ENCODE results near the gene SLC9B2.

The SLC9B2 gene

DNA sequence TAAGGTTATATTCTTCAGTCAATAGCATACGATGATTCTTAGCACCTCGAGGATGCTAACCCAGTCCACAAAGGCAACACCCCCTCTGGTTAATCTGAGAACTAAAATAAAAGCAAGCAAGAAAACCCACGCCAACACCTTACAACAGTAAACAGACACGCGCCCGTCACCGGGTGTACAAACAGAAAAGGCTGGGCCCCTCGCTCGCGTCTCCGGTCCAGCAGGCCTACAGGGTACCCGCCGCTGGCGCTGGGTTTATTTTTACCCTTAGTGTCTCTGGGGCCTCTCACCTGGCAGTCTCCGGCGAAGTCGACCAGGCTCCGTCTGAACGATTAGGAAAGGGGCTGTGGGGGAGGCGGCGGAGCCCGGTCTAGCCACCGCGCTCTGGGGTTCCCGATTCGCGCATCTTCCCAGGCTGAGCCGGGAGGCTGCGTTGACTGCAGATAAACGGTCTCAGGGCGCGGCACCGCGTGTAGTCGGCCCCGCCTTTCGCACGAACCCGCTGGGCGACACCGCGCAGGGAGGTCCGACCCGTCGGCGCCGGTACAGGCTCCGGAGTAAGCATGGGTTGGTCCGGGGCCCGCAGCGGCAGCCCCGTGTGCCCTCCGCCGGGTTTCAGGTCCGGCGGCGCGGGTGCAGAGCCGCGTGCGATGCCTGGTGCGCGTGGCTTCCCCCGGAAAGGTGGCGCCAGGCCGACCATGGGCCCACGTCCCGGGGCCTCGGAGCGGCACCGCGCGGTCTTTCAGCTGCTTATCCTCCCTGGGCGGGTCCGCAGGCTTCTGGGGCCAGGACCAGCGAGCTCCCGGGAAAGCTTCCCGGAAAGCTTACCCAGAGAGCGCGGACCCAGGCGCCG, 441 bp downstream of the SLC9B2 start:
- DNase-seq (ENCODE audit: low read depth) = peak; percentile 55

DNA sequence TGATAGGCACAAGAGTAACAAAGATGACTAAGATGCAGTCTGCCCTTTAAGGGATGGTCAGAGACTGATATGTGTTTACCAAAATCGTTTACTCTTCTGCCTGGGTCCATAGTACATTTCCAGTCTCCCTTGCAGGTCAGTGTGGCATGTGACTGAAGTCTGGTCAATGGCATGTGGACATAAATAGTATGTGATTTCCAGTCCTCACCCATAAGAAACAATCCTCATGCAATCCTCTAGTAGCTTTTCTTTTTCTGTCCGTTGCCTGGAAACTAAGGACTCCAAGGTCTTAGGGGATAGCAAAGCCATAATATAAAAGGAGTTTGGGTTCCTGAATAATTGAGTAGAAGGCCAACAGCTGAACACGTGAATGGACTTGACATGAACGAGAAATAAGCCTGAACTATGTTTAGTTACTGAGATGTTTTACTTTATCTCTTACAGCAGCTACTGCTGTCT, 1.1 kb downstream of the SLC9B2 start:
- no peak for DNase-seq (ENCODE audit: low read depth)

DNA sequence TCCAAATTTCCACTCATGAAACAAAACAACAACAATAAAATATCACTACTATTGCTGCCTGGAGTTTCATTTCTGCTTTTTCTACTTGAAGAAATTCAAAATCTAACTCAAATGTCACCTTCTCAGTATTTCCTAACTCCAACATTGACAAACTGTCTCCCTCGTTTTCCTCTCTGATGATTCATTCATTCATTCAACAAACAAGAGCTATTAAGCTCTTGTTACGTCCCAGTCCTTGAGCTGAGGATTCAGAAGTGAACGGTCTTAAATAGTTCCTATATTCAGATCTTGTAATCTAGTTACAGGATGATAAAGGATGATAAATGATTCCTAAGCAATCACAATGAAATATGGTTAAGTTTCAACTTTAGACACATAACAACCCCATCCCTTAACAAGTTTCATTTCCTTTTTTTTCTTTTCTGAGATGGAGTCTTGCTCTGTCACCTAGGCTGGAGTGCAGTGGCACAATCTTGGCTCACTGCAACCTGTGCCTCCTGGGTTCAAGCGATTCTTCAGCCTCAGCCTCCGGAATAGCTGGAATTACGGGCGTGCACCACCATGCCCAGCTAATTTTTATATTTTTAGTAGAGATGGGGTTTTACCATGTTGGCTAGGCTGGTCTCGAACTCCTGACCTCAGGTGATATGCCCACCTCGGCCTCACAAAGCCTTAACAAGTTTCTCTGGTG, 1.7 kb downstream of the SLC9B2 start:
- no peak for DNase-seq (ENCODE audit: low read depth)

DNA sequence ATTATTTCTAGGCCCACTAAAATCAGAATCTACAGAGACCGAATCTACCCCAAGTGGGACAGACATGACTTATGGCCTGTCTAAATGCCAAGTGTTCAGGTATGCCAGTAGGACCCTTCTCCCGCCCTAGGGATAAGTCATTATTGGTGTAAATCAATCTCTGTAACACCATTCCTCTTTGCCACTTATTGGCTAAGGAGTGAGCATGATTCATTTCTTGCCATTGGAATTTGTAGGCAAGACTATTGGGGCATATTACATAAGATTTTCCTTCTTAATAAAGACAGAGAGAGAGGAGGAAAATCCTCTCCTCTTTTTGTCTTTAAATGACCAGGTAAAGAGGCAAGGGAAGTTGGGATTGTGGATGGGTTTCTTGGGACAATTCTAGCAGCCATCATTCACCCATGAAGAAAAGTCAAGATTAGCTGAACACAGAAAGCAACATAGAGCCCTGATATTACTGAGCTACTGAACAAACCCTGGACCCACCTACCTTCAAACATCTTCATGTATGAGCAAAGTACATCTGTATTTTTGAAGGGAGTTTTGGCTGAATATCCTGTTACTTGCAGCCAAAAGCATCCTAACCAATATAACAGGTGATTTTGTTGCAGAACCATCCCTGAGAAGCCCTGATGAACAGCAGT, 2.6 kb downstream of the SLC9B2 start:
- DNase-seq (ENCODE audit: low read depth) = no peak

DNA sequence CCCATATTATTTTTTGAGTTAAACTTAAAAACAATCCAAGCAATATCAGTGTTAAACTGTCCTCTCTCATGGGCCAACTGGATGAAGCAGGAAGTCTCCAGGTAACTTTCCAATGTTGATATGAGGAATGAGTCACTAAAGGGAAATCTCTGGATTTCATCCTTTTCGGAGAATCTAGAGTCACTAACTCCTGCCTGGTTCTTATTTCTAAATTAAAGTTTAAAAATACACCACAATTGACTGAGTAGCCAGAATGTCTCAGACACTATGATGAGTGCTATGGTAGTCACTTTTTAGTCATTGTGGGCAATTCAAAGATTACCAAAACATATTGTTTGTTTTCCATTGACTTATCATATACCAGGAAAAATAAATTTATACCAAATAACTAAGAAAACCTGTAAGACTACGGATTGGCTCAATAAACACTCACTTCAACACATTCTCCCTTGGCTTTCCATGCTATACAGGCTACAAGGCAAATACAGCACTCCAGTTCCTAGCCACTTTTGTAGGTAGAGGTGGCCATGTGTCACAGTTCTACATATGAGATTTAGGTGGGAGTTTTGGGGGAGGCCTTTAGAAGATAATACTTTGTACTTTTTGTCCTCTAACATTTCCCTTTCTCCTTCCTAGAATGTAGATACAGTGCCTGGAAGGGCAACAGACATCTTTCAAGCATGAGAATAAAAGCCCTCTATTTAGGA, 8.6 kb downstream of the SLC9B2 start:
- DNase-seq (ENCODE audit: low read depth) = no peak

DNA sequence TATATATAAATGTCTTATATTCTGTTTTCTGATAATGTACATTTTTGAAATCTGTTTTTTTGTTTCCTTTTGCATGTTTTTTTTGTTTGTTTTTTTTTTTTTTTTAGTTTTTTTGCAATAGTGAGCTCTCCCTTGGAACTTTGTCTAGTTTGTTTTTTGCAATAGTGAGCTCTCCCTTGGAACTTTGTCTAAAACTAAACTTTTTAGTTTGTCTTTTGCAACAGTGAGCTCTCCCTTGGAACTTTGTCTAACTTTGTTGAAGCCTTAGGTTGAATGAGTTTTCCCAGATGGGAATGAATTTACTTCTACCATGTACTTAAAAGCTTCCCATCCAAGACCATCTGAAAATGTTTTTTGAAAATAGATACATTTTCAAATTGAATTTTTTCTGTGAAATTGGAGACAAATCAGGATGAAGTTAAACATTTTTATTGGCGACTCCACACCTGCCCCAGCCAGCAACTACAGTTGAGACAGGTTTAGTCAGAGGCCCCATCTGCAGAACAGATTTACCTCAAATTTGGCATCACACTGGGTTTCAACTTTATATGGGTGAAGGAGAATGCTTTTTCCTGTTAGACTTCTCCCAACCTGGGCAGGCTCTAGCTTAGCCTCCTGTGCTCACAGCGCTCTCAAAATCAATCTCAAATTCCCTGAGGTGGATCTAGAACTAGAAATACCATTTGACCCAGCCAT, 16.0 kb downstream of the SLC9B2 start:
- no peak for DNase-seq (ENCODE audit: low read depth)

DNA sequence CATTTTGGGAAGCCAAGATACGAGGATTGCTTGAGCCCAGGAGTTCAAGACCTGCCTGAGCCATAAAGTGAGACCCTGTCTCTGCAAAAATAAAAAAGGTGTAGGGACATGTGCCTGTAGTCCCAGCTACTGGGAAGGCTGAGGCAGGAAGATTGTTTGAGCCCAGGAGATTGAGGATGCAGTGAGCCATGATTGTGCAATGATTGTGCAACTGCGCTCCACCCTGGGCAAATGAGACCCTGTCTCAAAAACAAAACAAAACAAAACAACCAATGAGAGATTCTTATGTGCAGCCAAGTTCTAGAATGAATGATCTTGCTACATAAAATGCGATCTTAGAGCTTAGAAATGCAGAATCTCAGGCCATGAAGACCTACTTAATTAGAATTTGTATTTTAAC, 22.5 kb downstream of the SLC9B2 start:
- DNase-seq (ENCODE audit: low read depth) = no peak

DNA sequence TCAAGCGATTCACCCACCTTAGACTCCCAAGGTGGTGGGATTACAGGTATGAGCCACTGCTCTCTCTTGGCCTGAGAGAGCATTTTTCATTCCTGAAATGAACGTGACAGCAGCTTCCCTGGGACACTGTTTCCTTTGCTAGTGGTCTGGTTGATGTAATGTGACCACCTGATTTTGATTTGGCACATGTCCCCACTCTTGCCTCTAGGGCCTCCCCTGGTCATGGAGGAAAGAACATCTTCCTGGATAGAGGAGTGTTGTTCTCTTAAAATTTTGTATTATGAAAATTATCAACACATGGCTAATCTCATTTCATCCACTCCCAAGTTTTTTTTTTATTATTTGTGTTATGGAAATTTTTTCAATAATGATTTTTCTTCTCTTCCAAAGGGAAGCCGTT, 23.8 kb downstream of the SLC9B2 start:
- no peak for DNase-seq (ENCODE audit: low read depth)

DNA sequence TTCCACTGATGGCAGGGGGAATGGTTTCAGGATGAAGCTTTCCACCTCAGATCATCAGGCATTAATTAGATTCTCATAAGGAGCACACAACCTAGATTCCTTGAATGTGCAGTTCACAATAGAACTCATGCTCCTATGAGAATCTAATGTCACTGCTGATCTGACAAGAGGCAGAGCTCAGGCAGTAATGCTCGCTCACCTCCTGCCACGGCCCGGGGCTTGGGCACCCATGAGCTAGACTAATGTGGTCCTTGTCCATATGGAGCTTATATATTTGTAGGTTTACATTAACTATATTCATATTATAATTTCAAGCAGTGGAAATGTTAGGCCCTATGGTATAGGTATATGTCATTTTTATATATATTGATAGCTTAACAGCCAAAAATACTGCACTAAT, 24.4 kb downstream of the SLC9B2 start:
- no peak for DNase-seq (ENCODE audit: low read depth)

DNA sequence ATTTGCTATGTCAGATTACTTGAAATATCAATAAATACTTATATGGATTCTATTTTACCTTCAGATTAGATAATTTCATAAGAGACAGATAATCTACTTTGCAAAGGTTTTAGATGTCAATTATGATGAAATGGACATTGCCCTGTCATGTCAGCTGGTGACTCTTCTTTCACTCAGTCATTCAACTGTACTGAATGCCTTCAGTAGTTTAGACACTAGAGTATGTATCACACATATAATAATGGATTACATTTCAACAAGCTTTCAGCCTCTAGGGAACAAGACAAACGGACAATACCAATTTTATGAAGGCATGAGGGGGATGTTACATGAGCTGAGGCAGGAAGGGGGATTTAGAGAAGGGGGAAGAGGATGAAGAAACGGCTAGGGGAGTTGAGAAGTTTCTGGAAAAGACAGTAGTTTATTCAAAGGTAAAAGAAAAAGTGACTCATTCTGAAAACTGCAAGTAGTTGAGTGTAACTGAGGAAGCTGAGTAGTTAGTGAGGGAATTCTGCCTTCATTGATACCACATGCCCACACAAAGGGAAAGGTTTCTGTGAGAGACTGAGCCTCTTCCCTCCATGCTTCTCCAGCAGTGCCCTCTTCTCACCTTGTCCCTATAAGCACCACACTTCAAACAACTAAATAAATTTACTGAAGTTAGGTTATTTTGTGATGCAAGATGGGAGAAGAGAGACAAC, 25.7 kb downstream of the SLC9B2 start:
- DNase-seq (ENCODE audit: low read depth) = no peak

DNA sequence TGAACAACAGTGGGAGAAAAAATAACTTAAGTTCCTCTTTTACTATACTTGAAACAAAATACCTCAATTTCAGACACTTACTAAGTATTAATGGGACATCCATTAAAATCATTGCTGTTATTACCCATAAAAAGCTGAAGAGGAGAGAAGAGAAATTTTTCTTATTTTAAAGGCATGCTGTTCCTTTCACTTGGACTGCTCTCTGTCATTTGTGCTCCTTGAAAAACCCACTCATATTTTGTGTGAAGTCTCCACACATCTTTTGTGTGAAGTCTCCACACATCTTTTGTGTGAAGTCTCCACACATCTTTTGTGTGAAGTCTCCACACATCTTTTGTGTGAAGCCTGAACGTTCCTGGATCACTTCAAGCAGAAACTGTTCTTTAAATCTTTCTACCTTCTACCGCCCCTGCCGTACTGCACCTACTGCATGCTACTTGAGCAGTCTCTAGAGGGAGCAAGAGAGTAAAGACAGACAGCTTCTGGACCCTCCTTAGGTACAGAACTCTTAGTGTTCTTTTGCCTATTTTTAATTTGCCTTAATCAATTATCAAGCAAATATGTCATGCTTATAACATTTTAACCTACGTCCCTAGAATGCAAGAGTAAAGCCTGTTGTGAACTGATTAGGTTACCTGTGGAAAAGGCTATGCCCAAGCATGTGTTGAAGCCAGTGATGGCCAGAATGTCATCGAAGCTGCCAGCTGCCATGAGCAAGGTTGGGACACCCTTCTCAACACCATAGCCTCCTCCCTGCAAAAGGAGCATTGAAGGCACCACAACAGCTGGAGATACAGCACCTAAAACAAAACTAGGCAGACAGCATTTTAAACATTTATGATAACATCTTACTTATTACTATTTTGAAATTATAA, 29.9 kb downstream of the SLC9B2 start:
- peak; percentile 1 for DNase-seq (ENCODE audit: low read depth)

DNA sequence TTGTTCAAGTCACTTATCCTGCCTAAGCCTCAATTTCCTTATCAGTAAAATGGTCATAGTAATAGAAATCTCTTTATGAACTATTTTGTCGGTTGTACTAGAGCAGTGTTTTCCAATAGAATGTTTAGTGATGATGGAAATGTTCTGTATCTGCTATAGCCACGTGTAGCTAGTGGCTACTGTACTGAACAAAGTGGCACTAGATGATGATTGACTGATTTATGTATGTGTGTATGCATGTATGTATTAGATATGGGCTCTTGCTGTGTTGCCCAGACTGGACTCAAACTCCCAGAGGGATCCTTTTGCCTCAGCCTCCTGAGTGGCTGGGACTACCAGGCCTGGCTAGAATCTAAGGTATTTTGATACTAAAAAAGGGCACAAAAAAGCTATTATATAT, 32.4 kb downstream of the SLC9B2 start:
- DNase-seq (ENCODE audit: low read depth) = no peak

DNA sequence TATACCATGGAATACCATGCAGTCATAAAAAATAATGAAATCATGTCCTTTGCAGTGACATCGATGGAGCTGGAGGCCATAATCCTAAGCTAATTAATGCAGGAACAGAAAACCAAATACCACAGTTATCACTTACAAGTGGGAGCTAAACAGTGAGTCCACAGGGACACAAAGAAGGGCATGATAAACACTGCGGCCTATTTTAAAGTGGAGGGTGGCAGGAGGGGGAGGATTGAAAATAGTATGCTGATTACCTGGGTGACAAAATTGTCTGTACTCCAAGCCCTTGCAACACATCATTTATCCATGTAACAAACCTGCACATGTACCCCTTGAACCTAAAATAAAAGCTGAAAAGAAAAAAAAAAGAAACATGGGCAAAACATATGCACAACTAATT, 40.4 kb downstream of the SLC9B2 start:
- no peak for DNase-seq (ENCODE audit: low read depth)

DNA sequence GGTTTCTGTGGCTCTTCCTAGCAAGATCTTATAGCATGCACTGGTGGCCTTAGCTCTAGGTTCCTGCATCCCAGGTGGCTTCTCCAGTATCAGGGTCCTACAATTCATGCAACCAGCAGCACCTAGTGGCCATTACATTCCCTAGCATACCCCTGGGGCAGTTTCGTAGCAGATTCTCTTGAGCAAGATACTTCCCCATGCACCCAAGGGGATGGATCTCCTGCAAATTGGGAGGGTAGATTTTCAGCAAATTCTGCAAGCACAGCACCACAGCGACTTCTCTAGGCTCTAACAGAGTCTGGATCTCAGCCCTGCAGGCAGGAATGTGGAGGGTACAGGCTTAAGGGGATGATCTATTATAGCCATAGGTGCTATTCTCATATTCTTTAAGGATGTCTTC, 44.0 kb downstream of the SLC9B2 start:
- no peak for DNase-seq (ENCODE audit: low read depth)

DNA sequence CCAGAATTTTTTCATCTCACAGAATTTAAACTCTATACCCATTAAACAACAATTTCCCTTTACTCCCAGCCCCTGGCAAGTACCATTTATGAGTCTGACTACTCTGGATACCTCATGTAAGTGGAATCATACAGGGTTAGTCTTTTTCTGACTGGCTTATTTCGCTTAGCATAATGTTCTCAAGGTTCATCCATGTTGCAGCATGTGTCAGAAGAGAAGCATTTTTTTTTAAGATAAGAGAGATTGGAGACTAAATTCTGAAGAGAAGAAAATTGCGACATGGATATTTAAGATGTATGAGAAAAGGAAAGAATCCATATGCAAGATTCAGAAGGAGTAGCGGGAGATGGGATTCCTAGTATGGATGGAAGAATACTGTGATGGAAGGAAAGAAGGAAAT, 45.8 kb downstream of the SLC9B2 start:
- DNase-seq (ENCODE audit: low read depth) = no peak

DNA sequence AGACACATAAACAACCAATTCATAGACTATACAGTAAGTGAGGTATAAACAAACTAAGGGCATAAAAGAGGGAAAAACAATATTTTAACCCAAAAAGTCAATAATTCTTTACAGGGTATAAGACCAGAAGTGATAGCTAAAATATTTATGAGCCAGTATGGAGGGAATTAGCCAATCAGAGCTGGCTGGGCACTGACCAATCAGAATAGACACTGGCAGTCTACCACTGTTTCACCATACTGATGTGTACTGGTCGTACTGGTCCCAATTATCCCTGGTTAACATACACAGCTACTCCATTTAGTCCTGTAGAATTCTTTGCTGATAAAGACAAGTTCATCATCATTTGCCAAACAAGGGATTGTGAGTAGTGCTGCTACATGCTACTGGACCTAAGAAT, 47.3 kb downstream of the SLC9B2 start:
- no peak for DNase-seq (ENCODE audit: low read depth)

DNA sequence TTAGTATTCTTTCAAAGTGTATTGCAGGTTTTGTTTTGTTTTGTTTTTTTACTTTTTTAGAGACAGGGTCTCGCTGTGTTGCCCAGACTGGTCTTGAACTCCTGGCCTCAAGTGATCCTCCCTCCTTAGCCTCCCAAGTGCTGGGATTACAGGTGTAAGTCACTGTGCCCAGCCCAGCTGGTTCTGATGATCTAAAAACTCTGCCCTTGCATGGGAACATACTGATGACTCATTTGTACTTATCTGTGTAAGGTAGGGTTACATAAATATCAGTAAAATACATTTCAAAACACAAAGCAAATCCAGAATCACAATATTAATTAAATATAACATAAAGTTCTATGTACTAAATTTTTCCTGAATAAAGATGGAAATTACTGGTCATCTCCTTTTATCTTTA, 49.7 kb downstream of the SLC9B2 start:
- no peak for DNase-seq (ENCODE audit: low read depth)

DNA sequence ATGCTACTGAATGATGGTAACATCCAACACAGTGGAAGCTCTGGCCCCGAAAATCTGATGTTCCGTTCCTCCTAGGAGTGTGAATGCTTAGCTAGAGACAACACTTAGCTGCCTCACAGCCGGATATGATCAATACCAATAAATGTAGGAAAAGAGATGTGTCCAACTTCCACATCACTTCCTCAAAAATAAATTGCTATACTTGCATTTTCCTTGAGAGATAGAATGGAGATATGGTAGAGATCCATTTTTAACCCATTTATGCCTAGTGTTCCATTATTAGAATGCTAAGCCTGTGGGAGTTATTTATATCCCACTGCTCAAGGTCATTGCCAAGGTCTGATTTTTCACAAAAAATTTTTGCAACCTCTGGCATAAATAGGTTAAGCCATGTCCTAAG, 51.6 kb downstream of the SLC9B2 start:
- DNase-seq (ENCODE audit: low read depth) = no peak

DNA sequence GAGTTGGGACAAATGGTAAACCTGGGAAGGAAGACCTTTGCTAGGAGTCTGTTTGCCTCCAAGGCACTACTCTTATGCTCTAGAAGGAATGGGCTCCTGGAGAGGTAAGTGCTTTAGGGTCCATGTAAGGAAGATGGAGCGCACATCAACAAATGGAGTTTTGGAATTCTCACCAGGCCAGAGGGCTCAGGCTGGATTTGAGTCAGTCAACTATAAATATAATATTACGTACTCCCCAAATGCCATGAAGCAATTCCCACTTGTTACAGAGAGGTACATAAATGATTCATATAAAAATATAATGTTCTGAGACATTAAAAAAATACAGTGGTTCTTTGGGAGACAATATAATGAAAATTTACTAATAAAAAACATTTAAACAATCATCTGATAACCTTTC, 55.4 kb downstream of the SLC9B2 start:
- DNase-seq (ENCODE audit: low read depth) = no peak
